Epithelial cell of esophagus (primary cell): Measurements from ENCODE around the gene COL8A1.

Experiments used
- DNase-seq: peaks from one replicate; pipeline ENCODE4 v3.0.0; 2010; ENCODE audit warnings: low read depth
- H3K4me3 ChIP-seq: 2 replicates; pipeline ENCODE4 v1.5.1; 2011; ENCODE audit warnings: mild to moderate bottlenecking, low read length, control low read depth
- CTCF ChIP-seq: IDR thresholded peaks from 2 replicates; pipeline ENCODE4 v1.5.1; 2011; ENCODE audit warnings: low read depth, mild to moderate bottlenecking, low read length, control low read depth, inconsistent platforms; ENCODE audit not compliant: insufficient read depth; ENCODE audit errors: missing control alignments

Gene COL8A1

DNA sequence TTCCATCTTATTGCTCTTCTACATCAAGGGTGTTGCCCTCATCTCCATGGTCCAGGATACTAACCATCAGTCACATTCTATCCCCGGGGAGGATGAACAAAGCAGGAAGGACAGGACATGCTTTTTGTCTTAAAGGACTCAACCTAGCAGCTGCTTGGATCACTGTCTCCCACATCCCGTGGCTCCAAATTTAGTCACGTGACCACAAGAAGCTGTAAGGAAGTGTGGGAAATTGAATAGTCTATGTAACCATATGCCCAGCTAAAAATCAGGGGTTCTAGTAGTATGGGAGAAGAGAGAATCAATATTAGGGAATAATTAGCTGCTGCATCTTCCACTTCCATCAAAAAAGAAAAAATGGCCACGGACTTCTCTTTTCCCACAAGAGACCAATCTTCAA lies 161.0 kb downstream of the COL8A1 start:
- no peak for TF ChIP-seq CTCF
- no peak for DNase-seq
- no peak overlapping the region for H3K4me3 ChIP-seq

- no peak for TF ChIP-seq CTCF
Observed at GRCh38 chr3:99803297-99803696, 164.9 kb downstream of the COL8A1 start.

DNA sequence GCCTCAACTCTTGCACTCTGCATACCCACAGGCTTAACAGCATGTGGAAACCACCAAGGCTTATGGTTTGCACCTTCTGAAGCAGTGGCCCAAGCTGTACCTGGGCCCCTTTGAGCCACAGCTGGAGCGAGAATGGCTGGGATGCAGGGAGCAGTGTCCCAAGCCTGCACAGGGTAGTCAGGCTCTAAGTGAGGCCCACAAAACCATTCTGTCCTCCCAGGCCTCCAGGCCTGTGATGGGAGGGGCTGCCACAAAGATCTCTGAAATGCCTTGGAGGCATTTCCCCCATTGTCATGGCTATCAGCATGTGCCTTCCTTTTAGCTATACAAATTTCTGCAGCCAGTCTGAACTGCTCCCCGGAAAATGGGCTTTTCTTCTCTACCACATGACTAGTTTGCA lies 166.8 kb downstream of the COL8A1 start:
- no peak overlapping the region for H3K4me3 ChIP-seq
- no peak for TF ChIP-seq CTCF
- DNase-seq = no peak

More at GRCh38 chr3:99803297-99803696, 164.9 kb downstream of the COL8A1 start:
- no peak overlapping the region for H3K4me3 ChIP-seq
- no peak for DNase-seq

DNA sequence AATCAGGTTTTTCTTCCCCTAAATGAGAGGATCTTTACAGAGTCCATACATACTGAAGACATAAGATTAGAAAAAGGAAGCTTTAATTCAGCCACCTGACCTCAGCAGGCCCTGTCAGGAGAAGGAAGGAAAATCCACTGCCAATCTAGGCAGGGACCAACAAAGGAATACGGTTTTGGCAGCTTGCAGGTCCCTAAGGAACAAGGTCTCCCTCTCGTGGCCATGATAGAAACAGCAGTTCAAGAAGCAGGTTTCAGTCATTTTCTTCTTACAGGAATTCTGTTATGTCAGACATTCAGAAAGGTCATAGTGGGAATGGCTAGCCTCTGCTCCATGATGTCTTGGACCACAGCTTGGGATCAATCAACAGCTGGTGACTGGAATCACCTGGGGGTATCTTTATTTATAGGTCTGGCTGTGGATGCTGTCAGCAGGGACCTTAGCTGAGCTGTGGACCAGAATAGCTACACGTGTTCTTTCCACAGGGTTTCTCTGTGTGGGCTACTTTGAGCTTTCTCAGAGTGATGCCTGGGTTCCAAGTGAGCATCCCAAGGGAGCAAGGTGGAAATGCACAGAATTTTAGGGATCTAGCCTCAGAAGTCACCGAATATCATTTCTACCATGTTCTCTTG lies 169.9 kb downstream of the COL8A1 start:
- no peak overlapping the region for H3K4me3 ChIP-seq
- DNase-seq = peak; percentile 81
- TF ChIP-seq CTCF = peak; percentile 91

DNA sequence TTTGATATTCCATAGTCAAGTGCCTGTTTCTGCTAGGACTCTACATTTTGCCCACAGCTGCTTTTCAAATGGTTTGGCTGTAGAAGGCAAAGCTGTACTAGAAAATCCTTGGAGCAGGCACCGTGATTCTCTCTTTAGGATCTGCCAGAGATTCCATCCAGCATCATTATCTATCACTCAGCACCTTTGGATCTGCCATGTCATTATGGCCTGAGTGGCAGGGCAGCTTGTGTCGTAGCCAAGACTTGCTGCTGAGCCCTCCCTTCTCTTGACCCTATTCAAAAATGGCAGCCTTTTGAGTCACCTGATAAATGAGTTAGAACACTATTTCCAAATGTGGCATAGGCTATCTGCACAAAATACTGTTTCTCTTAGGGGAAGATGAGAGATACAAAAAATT lies 171.2 kb downstream of the COL8A1 start:
- H3K4me3 ChIP-seq = no peak overlapping the region

GRCh38 chr3:99810403-99810802 lies 172.0 kb downstream of the COL8A1 start:
- no peak for TF ChIP-seq CTCF
- no peak for DNase-seq
- no peak overlapping the region for H3K4me3 ChIP-seq

More for the DNA sequence above, 171.2 kb downstream of the COL8A1 start:
- DNase-seq = no peak
- no peak for TF ChIP-seq CTCF

- TF ChIP-seq CTCF = no peak
- H3K4me3 ChIP-seq = peak overlapping the region; percentile 83
- DNase-seq = peak; percentile 30
Observed at GRCh38 chr3:99817047-99817436, 178.6 kb downstream of the COL8A1 start.
